H1 (cell line): ENCODE measurements around the gene GRID2. TPM values are rescaled to one million over a fixed set of nuclear protein-coding genes. Genes with fewer than 3 reads are reported as not detected.

Experiments used
- CHD2 ChIP-seq: IDR thresholded peaks from 2 replicates; pipeline ENCODE4 v1.6.1; 2012; ENCODE audit warnings: low read length, improper control_type of control experiment
- EGR1 ChIP-seq: IDR thresholded peaks from 2 replicates; pipeline ENCODE4 v1.6.1; 2011; ENCODE audit warnings: low read depth, low read length, borderline replicate concordance
- HDAC2 ChIP-seq, 2 experiments: fragments of 300-600 bp in 1 of 2; sonication (generic) in 1 of 2; IDR thresholded peaks; 2 replicates each; pipeline ENCODE4 v1.6.1; 2011 to 2012; ENCODE audit warnings: low read depth in 2 of 2, low read length in 2 of 2, mild to moderate bottlenecking in 2 of 2, moderate library complexity in 2 of 2, borderline replicate concordance in 1 of 2, inconsistent platforms in 1 of 2
- RBBP5 ChIP-seq: IDR thresholded peaks from 2 replicates; pipeline ENCODE4 v1.7.1; 2012; ENCODE audit warnings: low read depth, mild to moderate bottlenecking, inconsistent platforms, low read length, moderate library complexity, borderline replicate concordance
- SIX5 ChIP-seq: IDR thresholded peaks from 2 replicates; pipeline ENCODE4 v1.6.1; 2011; ENCODE audit warnings: mild to moderate bottlenecking, low read depth, low read length
- TCF12 ChIP-seq: IDR thresholded peaks from 2 replicates; pipeline ENCODE4 v1.6.1; 2011; ENCODE audit warnings: low read depth, mild to moderate bottlenecking, low read length
- polyA plus RNA-seq, 7 experiments: library from polyadenylated mRNA; depleted of rRNA in 3 of 7; stranded (reverse) in 5 of 7; unstranded in 2 of 7; fragments of >200 nt in 5 of 7; fragments of 200-250 nt in 2 of 7; gene quantifications; 1 replicate in 5 of 7; 2 replicates in 1 of 7; 4 replicates in 1 of 7; pipeline versions ENCODE4 v1.2.1 to v1.2.3, GENCODE V29; 2011 to 2013; ENCODE audit warnings: missing spikeins in 2 of 7, mixed read lengths in 2 of 7
- total RNA-seq: library from RNA; stranded (reverse); fragmentation: NEBNext Ultra II Directional; extraction: Animal tissue kit (Norgen Biotek cat#: 25700); gene quantifications from 2 replicates; pipeline ENCODE4 v1.2.1, GENCODE V29; 2021

Gene GRID2
- total and polyA plus RNA-seq, 2 of the 8 experiments (the other 6 are each of a cell fraction or from before 2014, with no cell fraction given), result 31.1 to 81.9 TPM

DNA sequence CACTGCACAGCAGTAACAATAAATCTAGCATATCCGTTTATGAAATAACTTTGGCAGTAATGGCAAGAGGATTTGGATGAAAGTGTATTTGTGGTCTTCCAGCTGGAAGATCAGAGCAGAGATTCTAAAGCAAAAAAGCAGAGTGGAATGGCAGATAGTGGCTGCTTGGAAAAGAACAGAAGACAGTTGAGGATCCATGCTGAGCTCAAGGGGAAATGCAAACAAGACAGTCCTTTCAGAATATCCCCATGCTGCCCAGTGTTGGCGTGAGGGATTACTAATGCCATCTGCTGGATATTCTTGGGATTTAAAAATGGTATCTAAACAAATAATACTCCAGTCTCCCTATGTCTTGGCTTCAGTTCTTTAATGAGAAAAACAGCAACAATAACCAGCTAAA lies 895.7 kb downstream of the GRID2 start (continued):
- TF ChIP-seq CHD2 (no peak), HDAC2 (IDR thresholded peaks at IDR 0.05; ENCODE audit: borderline replicate concordance in 1 of 2, low read depth in 2 of 2, low read length in 2 of 2) (peak in 1 of 2 experiments; percentile 40; a peak in 1 of 4 replicates), SIX5 (no peak), RBBP5 (no peak), EGR1 (no peak), TCF12 (no peak)
